AG04450 (cell line): ENCODE measurements around the gene PEX19. TPM values are rescaled to one million over a fixed set of nuclear protein-coding genes. Genes with fewer than 3 reads are reported as not detected.

Experiments used
- CTCF ChIA-PET: fragments of 300-600, 350-600 bp; formaldehyde crosslinking; extraction: SDS; loops from one replicate; lab custom pipeline; 2022; ENCODE audit warnings: antibody characterized with exemption, inconsistent platforms; lab: Charles Lee
- POLR2A ChIA-PET: fragments of 350-600 bp; formaldehyde crosslinking; extraction: SDS; loops from one replicate; lab custom pipeline; 2021; ENCODE audit warnings: antibody characterized with exemption, inconsistent platforms; lab: Yijun Ruan, JAX
- DNase-seq: peaks from one replicate; pipeline ENCODE4 v3.0.0-alpha.2; 2011; ENCODE audit warnings: low read depth, low spot score
- H3K27ac ChIP-seq: one replicate; pipeline ENCODE4 v1.5.1; 2012; ENCODE audit warnings: low read depth, low read length, control low read depth
- H3K27me3 ChIP-seq: one replicate; pipeline ENCODE4 v1.6.0; 2012; ENCODE audit warnings: low read length; ENCODE audit not compliant: control insufficient read depth, insufficient read depth
- H3K4me3 ChIP-seq: 2 replicates; pipeline ENCODE4 v1.5.1; 2011; ENCODE audit warnings: mild to moderate bottlenecking, low read depth, low read length, control low read depth
- H3K9me3 ChIP-seq: 2 replicates; pipeline ENCODE4 v1.5.1; 2012; ENCODE audit warnings: low read length; ENCODE audit not compliant: control insufficient read depth, insufficient read depth
- CTCF ChIP-seq: IDR thresholded peaks from 2 replicates; pipeline ENCODE4 v1.5.1; 2011; ENCODE audit warnings: low read depth, low read length, control low read depth, inconsistent platforms
- polyA plus RNA-seq: library from polyadenylated mRNA; depleted of rRNA; stranded (reverse); fragments of >200 nt; gene quantifications from 2 replicates; pipeline ENCODE4 v1.2.3, GENCODE V29; 2011

Gene PEX19
- polyA plus RNA-seq, 1 experiment = 87.5 TPM

DNA sequence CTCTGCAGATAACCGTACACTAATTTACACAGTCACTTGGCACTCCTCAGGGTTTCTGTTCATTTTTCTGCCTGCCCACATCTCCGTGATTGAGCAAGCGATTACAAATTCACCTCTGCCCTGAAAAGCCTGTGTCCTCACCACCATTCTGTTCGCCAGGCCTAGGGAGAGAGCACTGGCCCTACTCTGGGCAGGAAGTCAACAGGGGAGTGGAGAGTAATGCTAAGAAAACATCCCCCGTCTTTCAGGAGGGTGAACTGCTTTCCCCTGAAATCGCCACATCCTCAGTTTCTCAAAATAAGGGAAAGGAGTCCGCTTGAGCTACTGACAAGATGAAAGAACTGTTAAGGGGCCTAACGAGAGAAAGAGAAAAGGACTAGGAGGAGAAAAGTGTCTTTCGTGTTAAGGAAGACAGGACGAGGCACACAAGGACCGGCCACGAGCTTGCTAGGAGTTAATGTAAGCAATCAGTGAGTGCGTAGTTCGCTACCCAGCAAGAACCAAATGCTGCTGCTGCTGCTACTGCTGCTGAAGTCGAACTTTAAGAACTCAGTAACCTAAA lies 632 bp downstream of the PEX19 start:
- Histone ChIP-seq H3K27ac (peak overlapping the region; percentile 85), H3K9me3 (no peaks in the 10 kb centered on the region), H3K4me3 (peak overlapping the region; percentile 93), H3K27me3 (no peaks in the 10 kb centered on the region)
- peak; percentile 27 for DNase-seq
- no peak for TF ChIP-seq CTCF
- POLR2A ChIA-PET = interaction anchor here (0.8 to 2.2 kb wide), 9 partner anchors 10 to 91 kb away, joined by 3 to 7 read pairs (median 4); partner anchors contain the start of gene DCAF8
- CTCF ChIA-PET = interaction anchor here (0.8 to 2.6 kb wide), 5 partner anchors 8 to 183 kb away, joined by 3 to 15 read pairs (median 3); no protein-coding TSS in a partner anchor

GRCh38 chr1:160282807-160283206 lies 2.1 kb downstream of the PEX19 start:
- Histone ChIP-seq H3K27ac (no peak overlapping the region), H3K27me3 (no peaks in the 10 kb centered on the region), H3K4me3 (no peak overlapping the region), H3K9me3 (no peaks in the 10 kb centered on the region)
- TF ChIP-seq CTCF = no peak
- ChIA-PET POLR2A (no interaction called here), CTCF (interaction anchor here (1.4 kb wide), 1 partner anchor 90 kb away, joined by 6 read pairs; no protein-coding TSS in a partner anchor)
- DNase-seq = no peak

- Histone ChIP-seq H3K9me3 (no peaks in the 10 kb centered on the region), H3K27me3 (no peaks in the 10 kb centered on the region), H3K27ac (no peak overlapping the region), H3K4me3 (no peak overlapping the region)
- no peak for DNase-seq
- ChIA-PET POLR2A (no interaction called here), CTCF (interaction anchor here (0.7 to 2.3 kb wide), 5 partner anchors 13 to 192 kb away, joined by 3 to 13 read pairs (median 5); no protein-coding TSS in a partner anchor)
- no peak for TF ChIP-seq CTCF
These were observed 6.9 kb downstream of the PEX19 start for GRCh38 chr1:160277987-160278386.

- POLR2A ChIA-PET = no interaction called here
- Histone ChIP-seq H3K27ac (no peak overlapping the region), H3K4me3 (no peak overlapping the region), H3K9me3 (no peaks in the 10 kb centered on the region), H3K27me3 (no peaks in the 10 kb centered on the region)
- CTCF ChIA-PET = interaction anchor here (0.7 to 3.2 kb wide), 5 partner anchors 14 to 191 kb away, joined by 3 to 14 read pairs (median 6); no protein-coding TSS in a partner anchor
- no peak for TF ChIP-seq CTCF
- no peak for DNase-seq
These were observed 7.6 kb downstream of the PEX19 start for GRCh38 chr1:160277330-160277729.

DNA sequence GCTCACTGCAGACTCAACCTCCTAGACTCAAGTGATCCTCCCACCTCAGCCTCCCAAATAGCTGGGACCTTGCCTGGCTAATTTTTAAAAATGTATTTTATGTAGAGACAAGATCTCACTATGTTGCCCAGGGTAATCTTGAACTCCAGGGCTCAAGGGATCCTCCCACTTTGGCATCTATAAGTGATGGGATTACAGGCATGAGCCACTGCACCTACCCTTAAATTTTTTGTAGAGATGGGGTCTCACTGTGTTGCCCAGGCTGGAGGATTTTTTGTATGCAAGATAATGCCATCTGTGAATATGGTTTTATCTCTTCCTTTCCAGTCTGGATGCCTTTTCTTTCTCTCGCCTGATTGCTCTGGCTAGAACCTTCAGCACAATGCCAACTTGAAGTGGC lies 13.9 kb downstream of the PEX19 start:
- POLR2A ChIA-PET = no interaction called here
- DNase-seq = no peak
- no peak for TF ChIP-seq CTCF
- Histone ChIP-seq H3K27ac (no peak overlapping the region), H3K4me3 (no peak overlapping the region), H3K27me3 (no peaks in the 10 kb centered on the region), H3K9me3 (no peaks in the 10 kb centered on the region)
- CTCF ChIA-PET = interaction anchor here (0.7 kb wide), 1 partner anchor 20 kb away, joined by 3 read pairs; no protein-coding TSS in a partner anchor
